Right lobe of liver (tissue), 4 donors: ENCODE results near the gene CNIH2.

Experiments used
- CTCF ChIP-seq, 4 donors: fragments of 200-600 bp in 3 of 4; fragments of 450-650 bp in 1 of 4; IDR thresholded peaks; one replicate each; pipeline versions ENCODE4 v1.5.1 to v1.8.0; 2016 to 2022; ENCODE audit warnings: antibody characterized with exemption in 4 of 4, mild to moderate bottlenecking in 2 of 4
- POLR2A ChIP-seq: fragments of 450-650 bp; IDR thresholded peaks from one replicate; pipeline ENCODE4 v1.6.1; 2017; ENCODE audit warnings: antibody characterized with exemption, mild to moderate bottlenecking
- donor health status: DM: no; HTN: no; CAD: no.
- donor health status: DM: no; HTN: no; CAD: no.
- donor health status: DM: no; HTN: yes; CAD: no.

GRCh38 chr11:66283461-66284105, 5.6 kb downstream of the CNIH2 start:
- no peak for TF ChIP-seq CTCF (IDR thresholded peaks at IDR 0.05)
- TF ChIP-seq POLR2A, result no peak
